HG02870 (cell line): ENCODE measurements around the gene CCDC146.
"Not testable (repeated sequence)": the region's sequence is repeated elsewhere in the genome, so short reads cannot be mapped to it uniquely, and the experiment has no call there.

ENCODE experiments used
- ATAC-seq: cut with Tn5 transposase; IDR thresholded peaks from one replicate; pipeline ENCODE4 v1.9.1; 2021; ENCODE audit warnings: mild to moderate bottlenecking, moderate library complexity; ENCODE audit not compliant: unreplicated experiment

CCDC146 gene

GRCh38 chr7:77152232-77152631, 29.8 kb downstream of the CCDC146 start:
- not testable (repeated sequence) for ATAC-seq

DNA sequence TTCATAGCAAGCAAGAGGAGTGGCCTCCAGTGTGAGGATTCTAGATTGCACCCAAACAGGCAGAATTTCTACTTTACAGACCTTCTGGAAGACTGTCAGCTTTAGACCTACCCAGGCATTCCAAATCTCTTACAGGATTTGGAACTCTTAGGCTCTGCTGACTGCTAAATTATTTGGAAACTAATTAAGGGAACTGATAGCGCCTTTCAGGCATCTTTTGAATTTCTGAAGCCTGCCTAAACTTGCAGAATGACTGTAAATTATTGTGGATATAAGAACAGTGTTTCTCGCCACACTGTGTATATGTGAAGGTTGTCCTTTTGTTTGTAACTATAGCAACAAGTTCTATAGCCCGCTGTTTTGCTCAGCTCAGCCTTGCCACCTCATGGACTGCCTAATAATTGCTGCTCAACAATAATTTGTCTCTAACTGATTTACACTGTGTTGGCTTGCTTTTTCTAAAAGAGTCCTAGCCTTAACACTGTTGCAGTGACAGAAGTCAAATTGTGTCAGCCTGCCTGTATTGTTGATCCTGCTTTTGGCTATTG, 32.6 kb downstream of the CCDC146 start:
- ATAC-seq = peak; percentile 55

DNA sequence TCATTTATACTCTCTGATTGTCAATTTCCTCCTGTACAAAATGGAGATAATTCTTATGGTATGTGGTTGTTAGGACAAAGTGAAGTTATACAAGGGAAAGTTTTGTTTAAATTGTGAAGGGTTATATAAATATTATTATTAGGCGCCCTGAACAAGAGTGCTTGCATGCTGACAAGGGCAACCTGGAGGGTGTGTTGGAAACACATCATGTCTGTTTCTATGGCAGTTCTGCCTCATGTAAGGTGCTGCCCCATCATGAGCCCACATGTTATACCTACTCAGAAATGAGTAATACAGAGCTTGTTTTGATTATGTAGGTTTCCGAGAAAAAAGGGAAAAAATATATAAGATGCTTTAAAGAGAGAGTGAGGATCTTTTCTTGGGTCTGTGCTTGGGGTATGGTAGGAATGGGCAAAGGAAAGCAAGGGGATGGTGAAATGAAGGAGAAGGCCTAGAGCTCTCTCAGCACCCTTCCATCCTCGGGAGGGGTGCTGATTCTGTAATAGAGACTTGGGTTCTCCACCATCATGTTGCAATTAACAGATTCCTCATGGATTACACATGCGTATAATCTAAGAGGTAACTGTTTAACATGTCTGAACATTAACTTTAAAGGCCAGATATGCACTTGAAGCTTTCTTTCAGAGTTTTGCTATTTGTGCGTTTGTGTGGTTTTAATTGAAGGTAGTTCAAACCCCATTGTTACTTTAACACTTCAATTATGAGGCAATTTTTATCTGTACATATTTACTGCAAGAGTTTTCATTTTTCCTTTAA, 33.4 kb downstream of the CCDC146 start:
- ATAC-seq = not testable (repeated sequence)

GRCh38 chr7:77157034-77157433, 34.6 kb downstream of the CCDC146 start:
- ATAC-seq = peak; percentile 75

GRCh38 chr7:77157446-77157845, 35.0 kb downstream of the CCDC146 start:
- peak; percentile 51 for ATAC-seq

- not testable (repeated sequence) for ATAC-seq
Measured at GRCh38 chr7:77171073-77171472, 48.7 kb downstream of the CCDC146 start.

DNA sequence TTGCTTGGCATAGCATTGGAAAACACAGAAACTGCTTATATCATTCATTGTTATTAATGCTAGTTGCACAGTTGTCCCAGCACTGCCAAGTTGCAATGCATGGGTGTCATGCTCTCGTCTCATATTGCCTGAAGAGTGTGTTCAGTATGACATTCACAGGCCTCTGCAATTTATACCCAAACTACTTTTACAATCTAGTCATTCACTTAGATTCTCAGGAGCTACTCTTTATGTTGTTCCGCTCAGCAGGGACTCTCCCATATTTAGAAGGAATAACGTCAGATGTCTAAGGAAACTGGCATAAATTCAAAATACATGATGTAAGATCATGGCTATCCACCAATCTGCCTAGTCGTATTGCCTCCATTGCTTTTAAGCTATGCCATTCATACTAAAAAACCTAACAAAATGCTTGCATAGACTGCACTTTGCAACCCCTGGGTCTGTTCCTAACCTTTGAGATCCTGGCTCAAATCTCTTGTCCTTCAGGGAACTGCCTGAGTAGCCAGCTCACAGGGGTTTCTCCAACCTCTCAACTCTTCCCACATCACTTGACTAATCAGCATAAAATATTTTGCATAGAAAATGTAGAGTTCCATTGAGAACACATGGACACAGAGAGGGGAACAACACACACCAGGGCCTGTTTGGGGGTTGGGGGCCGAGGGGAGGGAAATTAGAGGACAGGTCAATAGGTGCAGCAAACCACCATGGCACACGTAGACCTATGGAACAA, 50.2 kb downstream of the CCDC146 start:
- ATAC-seq = not testable (repeated sequence)

DNA sequence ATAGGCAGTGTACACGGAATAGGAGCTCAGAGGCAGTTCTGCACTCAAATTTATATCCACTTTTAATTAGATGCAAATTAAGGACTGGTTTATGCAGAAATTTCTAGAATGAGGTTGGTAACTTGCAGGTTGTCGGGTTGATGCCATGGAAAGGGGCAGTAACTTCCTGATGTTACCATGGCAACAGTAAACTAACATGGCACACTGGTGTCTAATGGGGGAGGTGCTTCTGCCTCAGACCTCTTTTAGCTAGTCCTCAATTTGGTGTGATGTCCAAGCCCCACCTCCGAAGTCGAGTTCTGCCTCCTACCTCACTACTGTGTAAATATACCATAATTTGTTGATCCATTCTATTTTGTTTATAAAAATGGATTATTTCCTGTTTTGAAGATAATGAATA, 52.0 kb downstream of the CCDC146 start:
- not testable (repeated sequence) for ATAC-seq

DNA sequence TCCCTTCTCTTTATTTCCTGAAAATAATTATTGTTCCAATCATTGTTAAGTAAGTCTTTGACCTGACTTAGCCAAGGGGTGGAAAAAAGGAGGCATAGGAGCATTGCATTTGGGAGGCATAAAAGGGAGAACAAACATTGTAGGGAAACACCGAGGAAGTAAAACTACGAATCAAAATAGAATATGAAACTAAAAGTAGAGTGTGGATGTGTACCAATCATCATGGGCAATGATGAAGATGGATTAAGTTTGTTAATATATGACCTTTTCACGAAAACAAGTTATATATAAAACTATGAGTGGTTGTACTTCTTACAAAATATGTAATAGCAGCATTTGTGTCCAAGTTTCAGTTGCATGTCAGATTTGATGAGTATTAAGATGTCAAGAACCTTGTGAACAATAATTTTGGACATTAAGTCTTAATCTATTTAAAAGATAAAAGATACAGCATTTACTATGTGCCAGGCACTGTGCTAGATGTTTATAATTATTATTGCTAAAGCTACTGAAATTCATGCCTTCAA, 52.9 kb downstream of the CCDC146 start:
- ATAC-seq = not testable (repeated sequence)

DNA sequence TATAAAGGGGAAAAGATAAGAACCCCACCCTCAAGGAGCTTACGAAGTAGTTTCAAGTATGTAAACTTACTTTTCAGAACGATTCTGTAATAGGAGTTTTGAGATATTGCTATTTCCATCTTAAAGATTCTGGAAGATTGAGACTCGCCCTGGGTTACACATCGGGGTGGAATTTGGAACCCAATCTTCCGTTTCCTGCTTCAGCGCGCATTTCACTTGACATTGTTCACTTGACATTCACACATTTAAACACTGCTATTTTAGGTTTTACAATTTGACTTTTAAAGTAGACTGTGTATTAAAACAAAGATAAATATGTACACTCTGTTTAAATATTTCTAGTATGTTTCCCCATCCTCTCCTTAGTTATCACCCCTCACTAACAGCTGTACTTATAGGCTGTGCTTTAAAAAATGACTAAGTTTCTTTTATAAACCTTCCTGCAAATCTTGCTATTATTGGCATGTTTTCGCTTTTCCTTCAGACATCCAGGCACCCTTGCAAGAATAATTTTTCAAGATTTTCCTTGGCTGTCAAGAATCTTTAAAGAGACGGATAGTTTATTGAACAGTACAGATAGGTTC, 55.0 kb downstream of the CCDC146 start:
- ATAC-seq = not testable (repeated sequence)

DNA sequence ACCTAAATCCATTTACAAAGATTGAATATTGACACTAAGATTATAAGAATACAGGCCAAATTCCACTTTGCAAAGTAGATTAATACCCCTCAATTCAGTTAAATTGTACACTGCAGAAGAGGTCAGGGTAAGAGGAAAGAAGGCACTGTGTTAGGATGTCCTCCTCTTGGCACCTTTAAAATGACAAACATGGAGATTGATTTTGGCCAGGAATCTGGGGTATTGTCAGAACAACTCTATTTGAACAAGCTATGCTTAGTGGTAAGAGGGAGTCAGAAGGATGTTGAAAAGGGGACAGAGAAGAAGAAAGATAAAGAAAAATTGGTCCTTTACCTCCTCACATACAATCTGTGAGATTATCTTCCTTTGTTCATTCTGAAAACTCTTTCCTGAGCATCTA, 55.6 kb downstream of the CCDC146 start:
- not testable (repeated sequence) for ATAC-seq

DNA sequence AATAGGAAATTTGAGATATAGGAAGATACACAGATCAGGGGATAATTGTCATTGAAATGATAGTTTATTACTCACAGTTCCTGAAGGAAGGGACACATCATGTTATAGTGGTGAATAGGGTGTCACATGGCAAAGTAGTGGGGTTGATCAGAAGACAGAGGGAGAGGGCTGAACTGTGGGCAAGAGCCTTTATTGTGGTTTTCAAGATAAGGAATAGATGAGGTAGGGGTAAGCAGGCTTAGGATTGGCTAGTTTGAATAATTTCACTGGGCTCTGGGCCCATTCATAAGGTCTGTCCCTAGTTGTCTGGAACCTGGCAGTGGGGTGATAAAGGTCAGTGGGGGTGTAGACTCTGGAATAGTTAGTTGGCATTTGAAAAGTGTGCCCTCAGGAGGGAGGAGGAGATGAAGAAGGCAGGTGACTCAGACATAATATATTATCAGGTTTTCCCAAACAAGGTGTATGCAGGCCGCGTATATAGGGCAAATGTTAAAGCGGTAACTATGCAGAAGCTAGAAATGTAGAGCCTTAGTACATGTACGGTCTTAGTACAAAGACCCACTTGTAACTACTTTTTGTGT, 58.7 kb downstream of the CCDC146 start:
- ATAC-seq = no peak

- ATAC-seq = no peak
Measured at GRCh38 chr7:77181734-77182133, 59.3 kb downstream of the CCDC146 start.

- ATAC-seq = no peak
Measured at GRCh38 chr7:77182261-77182660, 59.8 kb downstream of the CCDC146 start.

- ATAC-seq = no peak
Measured at GRCh38 chr7:77184463-77184862, 62.0 kb downstream of the CCDC146 start.

GRCh38 chr7:77184990-77185389, 62.6 kb downstream of the CCDC146 start:
- no peak for ATAC-seq

DNA sequence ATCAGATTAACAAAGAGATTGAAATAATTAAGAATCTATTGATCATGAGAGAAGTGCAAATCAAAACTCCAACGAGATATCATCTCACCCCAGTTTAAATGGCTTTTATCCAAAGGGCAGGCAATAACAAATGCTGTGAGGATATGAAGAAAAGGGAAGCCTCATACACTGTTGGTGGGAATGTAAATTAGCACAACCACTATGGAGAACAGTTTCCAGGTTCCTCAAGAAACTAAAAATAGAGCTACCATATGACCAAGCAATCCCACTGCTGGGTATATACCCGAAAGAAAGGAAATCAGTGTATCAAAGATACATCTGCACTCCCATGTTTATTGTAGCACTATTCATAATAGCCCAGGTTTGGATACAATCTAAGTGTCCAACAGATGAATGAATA, 63.5 kb downstream of the CCDC146 start:
- ATAC-seq = no peak

- no peak for ATAC-seq
Measured at GRCh38 chr7:77188731-77189437, 66.5 kb downstream of the CCDC146 start.

DNA sequence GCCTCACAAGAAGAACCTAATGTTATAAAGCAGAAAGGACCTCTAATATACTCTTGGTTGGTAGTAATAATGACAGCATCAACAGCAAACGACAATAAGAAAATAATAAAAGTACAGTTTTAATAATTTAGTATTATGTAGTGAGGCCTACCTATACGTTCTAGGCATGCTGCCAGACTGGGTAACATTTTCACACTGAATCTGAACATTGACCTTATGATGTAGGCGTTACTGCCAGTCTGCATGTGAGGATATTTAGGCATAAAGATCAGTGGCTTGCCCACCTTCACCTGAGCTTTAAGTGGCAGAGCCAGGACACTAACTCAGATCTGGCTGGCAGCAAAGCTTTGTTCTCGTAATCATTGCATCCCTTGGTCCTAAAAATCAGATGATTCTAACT, 74.7 kb downstream of the CCDC146 start:
- no peak for ATAC-seq
